GM12873 (cell line): ENCODE data around the gene TTLL11.

Experiments used
- CTCF ChIP-seq: IDR thresholded peaks from 2 replicates; pipeline ENCODE4 v1.5.1; 2012; ENCODE audit warnings: low read depth, mild to moderate bottlenecking, moderate library complexity, low read length, control low read depth; ENCODE audit not compliant: insufficient read depth; ENCODE audit errors: missing control alignments

Gene TTLL11

DNA sequence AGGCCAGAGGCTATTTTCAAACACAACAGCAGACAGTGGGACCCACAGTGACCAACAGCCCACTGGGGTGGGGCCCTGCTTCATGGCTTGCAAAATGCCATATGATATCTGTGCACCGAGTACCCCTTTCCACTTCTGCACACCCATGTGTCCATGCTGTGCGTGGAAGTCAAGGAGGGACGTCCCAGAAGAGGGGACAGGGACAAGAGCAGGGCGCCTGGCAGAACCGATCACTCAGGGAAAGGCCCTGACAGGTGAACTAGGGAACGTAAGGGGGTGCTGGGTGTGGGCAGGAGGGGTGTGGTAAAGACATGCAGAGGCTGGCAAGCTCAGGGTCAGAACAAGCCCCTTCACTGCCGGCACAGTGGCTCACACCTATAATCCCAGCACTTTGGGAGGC lies 7.6 kb upstream of the TTLL11 start:
- TF ChIP-seq CTCF = no peak

- TF ChIP-seq CTCF = peak; percentile 85
Observed at GRCh38 chr9:122099271-122099869, 6.3 kb upstream of the TTLL11 start.

DNA sequence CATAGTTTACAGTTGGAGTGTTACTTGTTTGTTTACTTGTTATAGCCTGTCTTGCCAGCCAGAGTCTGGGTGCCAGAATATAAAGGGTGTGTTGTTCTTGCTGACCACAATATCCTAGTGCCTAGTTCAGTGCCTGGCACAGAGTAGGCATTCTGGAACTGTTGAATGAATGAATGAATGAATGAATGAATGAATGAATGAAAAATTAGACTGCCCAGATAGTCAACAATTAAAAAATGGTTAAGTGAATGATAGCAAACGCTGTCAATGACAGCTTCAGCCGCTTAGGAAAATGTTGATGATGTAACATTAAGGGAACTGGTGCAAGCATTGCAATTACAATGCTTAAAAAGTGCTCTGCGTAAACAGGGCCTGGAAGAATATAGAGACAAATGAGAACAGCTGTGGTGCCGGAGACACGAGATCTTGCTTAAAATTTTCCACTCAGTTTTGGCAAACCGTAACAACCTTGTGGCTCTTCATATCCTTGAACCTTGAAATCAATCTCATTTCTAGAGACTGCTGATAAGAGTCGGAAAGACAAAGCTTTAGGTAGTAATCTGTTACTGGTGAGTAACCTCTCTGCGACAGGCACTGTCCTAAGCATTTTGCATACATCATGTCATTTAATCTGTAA lies 4.7 kb upstream of the TTLL11 start:
- TF ChIP-seq CTCF = no peak

- TF ChIP-seq CTCF = no peak
Observed at GRCh38 chr9:122096620-122097415, 3.7 kb upstream of the TTLL11 start.

GRCh38 chr9:122095010-122095767 lies 2.1 kb upstream of the TTLL11 start:
- peak; percentile 81 for TF ChIP-seq CTCF

GRCh38 chr9:122091682-122092592 lies 1.2 kb downstream of the TTLL11 start:
- no peak for TF ChIP-seq CTCF
